Parathyroid adenoma (tissue), 2 donors: ENCODE measurements around the gene HOXA3.

ENCODE experiments used
- H2AFZ ChIP-seq: fragments of 300-600 bp; sonication (generic); one replicate; pipeline ENCODE4 v1.7.0; 2017; ENCODE audit warnings: antibody characterized with exemption, mild to moderate bottlenecking
- H3K27ac ChIP-seq: fragments of 300-600 bp; sonication (generic); one replicate; pipeline ENCODE4 v1.7.0; 2017
- H3K27me3 ChIP-seq: fragments of 300-600 bp; sonication (generic); one replicate; pipeline ENCODE4 v1.7.0; 2017; ENCODE audit warnings: low read length; ENCODE audit not compliant: control insufficient read depth, insufficient read depth
- H3K36me3 ChIP-seq: fragments of 300-600 bp; sonication (generic); one replicate; pipeline ENCODE4 v1.7.0; 2017; ENCODE audit warnings: low read length; ENCODE audit not compliant: control insufficient read depth, insufficient read depth
- H3K4me1 ChIP-seq: fragments of 300-600 bp; sonication (generic); one replicate; pipeline ENCODE4 v1.7.0; 2017; ENCODE audit warnings: control low read depth
- H3K4me2 ChIP-seq: fragments of 300-600 bp; sonication (generic); one replicate; pipeline ENCODE4 v1.7.0; 2017; ENCODE audit warnings: low read length
- H3K4me3 ChIP-seq: fragments of 300-600 bp; sonication (generic); one replicate; pipeline ENCODE4 v1.7.0; 2017; ENCODE audit warnings: low read depth, low read length
- H3K79me2 ChIP-seq: fragments of 300-600 bp; sonication (generic); one replicate; pipeline ENCODE4 v1.7.0; 2017; ENCODE audit warnings: control low read depth
- H3K9ac ChIP-seq: fragments of 300-600 bp; sonication (generic); one replicate; pipeline ENCODE4 v1.7.0; 2017; ENCODE audit warnings: mild to moderate bottlenecking
- H3K9me3 ChIP-seq: fragments of 300-600 bp; sonication (generic); one replicate; pipeline ENCODE4 v1.7.0; 2017; ENCODE audit warnings: low read length; ENCODE audit not compliant: control insufficient read depth
- CTCF ChIP-seq: fragments of 300-600 bp; sonication (generic); IDR thresholded peaks from one replicate; pipeline ENCODE4 v1.7.0; 2017; ENCODE audit warnings: antibody characterized with exemption, mild to moderate bottlenecking
- donor health status: primary hyperparathyroidism.

The HOXA3 gene

GRCh38 chr7:27194686-27195379, 42.5 kb upstream of the HOXA3 start:
- no peak for TF ChIP-seq CTCF
- no peak overlapping the region for H2AFZ ChIP-seq
- no peaks in the 10 kb centered on the region for H3K9me3 ChIP-seq
- no peak overlapping the region for H3K4me2 ChIP-seq
- H3K4me3 ChIP-seq, result no peak overlapping the region
- H3K36me3 ChIP-seq, result no peaks in the 10 kb centered on the region
- H3K79me2 ChIP-seq, result no peaks in the 10 kb centered on the region
- H3K9ac ChIP-seq, result no peak overlapping the region
- H3K4me1 ChIP-seq, result no peaks in the 10 kb centered on the region
- no peak overlapping the region for H3K27ac ChIP-seq
- peaks cover 18% of the 10 kb centered on the region for H3K27me3 ChIP-seq

GRCh38 chr7:27194002-27194352, 41.6 kb upstream of the HOXA3 start:
- H3K79me2 ChIP-seq, result no peaks in the 10 kb centered on the region
- H3K36me3 ChIP-seq, result no peaks in the 10 kb centered on the region
- no peak overlapping the region for H3K4me2 ChIP-seq
- H3K27me3 ChIP-seq, result peaks cover 18% of the 10 kb centered on the region
- no peak overlapping the region for H3K9ac ChIP-seq
- no peak overlapping the region for H3K4me3 ChIP-seq
- no peaks in the 10 kb centered on the region for H3K9me3 ChIP-seq
- no peak overlapping the region for H3K27ac ChIP-seq
- H2AFZ ChIP-seq, result no peak overlapping the region
- no peaks in the 10 kb centered on the region for H3K4me1 ChIP-seq
- no peak for TF ChIP-seq CTCF

- Histone ChIP-seq H3K27ac (no peak overlapping the region), H3K9me3 (no peaks in the 10 kb centered on the region), H3K79me2 (no peaks in the 10 kb centered on the region), H3K9ac (no peak overlapping the region), H3K36me3 (no peaks in the 10 kb centered on the region), H3K4me3 (no peak overlapping the region), H2AFZ (no peak overlapping the region), H3K4me2 (no peak overlapping the region), H3K27me3 (peaks cover 21% of the 10 kb centered on the region), H3K4me1 (no peaks in the 10 kb centered on the region)
- no peak for TF ChIP-seq CTCF
Observed at GRCh38 chr7:27193335-27194001, 41.1 kb upstream of the HOXA3 start.

- peaks cover 21% of the 10 kb centered on the region for H3K27me3 ChIP-seq
- H3K36me3 ChIP-seq, result no peaks in the 10 kb centered on the region
- H2AFZ ChIP-seq, result no peak overlapping the region
- H3K27ac ChIP-seq, result no peak overlapping the region
- no peak for TF ChIP-seq CTCF
- H3K4me2 ChIP-seq, result peak overlapping the region; percentile 25
- no peak overlapping the region for H3K9ac ChIP-seq
- no peaks in the 10 kb centered on the region for H3K4me1 ChIP-seq
- no peak overlapping the region for H3K4me3 ChIP-seq
- H3K79me2 ChIP-seq, result no peaks in the 10 kb centered on the region
- no peaks in the 10 kb centered on the region for H3K9me3 ChIP-seq
Observed at GRCh38 chr7:27192546-27193334, 40.4 kb upstream of the HOXA3 start.
